Measurements from ENCODE around the gene KCNK7. TPM values are rescaled to one million over a fixed set of nuclear protein-coding genes. Genes with fewer than 3 reads are reported as not detected.

The KCNK7 gene
- total and polyA plus RNA-seq, 7 donors, result 0.54 to 1.4 (median 0.71) TPM; not detected in 4

DNA sequence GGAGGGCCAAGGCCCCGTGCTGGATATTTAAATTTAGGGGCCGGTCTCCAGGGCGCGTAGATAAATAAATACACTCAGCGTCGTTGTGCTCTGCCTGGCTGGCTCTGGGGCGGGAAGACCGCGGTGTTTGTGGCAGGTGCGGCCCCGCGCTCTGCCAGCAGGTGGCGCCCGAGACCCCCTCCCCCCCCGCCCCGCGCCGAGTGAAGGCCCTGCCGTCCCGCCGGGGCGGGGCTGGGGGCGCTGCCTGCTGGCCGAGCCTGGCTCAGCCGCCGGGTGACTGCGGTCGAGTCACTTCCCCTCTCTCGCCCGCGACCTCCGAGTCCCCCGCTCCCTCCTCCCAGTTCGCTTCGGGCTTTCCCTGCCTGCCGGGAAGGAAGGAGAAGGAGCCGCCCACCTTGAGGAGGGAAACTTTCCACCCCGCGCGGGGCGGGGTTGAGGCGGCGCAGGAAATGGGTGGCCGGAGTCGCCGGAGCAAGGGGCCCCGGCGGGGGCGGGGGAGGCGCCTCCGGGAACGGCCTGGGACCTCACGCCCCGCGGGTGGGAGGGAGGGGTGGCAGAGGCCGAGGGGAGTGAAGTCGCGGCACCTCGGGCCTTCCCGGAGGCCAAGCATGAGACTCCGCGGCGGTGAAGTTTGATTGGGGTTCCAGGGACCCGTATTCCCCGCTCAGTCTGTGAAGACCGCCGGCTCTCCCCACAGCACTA is 21.3 kb downstream of the KCNK7 start:
- Histone ChIP-seq H3K36me3 (peaks cover under 1 to 13% (median 3%) of the 10 kb centered on the region in 4 donors), H3K27me3 (no peaks in the 10 kb centered on the region), H3K4me1 (peaks cover 0 to 75% (median 68%) of the 10 kb centered on the region in 4 donors), H3K27ac (peak overlapping the region; percentile 91 to 98 (median 98)), H3K9me3 (no peaks in the 10 kb centered on the region), H3K4me3 (peak overlapping the region; percentile 51 to 99 (median 87))
- peak; percentile 96 for DNase-seq
- TF ChIP-seq POLR2AphosphoS5 (IDR thresholded peaks at IDR 0.05) (peak; percentile 34 to 84 (median 56)), POLR2A (IDR thresholded peaks at IDR 0.05) (peak in 1 of 2 donors; percentile 34), EP300 (IDR thresholded peaks at IDR 0.05) (no peak)
- TF ChIP-seq, protein P1, sequence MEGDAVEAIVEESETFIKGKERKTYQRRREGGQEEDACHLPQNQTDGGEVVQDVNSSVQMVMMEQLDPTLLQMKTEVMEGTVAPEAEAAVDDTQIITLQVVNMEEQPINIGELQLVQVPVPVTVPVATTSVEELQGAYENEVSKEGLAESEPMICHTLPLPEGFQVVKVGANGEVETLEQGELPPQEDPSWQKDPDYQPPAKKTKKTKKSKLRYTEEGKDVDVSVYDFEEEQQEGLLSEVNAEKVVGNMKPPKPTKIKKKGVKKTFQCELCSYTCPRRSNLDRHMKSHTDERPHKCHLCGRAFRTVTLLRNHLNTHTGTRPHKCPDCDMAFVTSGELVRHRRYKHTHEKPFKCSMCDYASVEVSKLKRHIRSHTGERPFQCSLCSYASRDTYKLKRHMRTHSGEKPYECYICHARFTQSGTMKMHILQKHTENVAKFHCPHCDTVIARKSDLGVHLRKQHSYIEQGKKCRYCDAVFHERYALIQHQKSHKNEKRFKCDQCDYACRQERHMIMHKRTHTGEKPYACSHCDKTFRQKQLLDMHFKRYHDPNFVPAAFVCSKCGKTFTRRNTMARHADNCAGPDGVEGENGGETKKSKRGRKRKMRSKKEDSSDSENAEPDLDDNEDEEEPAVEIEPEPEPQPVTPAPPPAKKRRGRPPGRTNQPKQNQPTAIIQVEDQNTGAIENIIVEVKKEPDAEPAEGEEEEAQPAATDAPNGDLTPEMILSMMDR (IDR thresholded peaks at IDR 0.05), result peak; percentile 50 to 98 (median 63)
- intact Hi-C loops (cut with DNase I), result loop anchor here (5.0 kb wide), 2 partner anchors 152 to 283 kb away; partner anchors contain the start of genes CFL1 and NEAT1
- WGBS, 2 donors, result 0 to 1% methylated on average over 67 of the region's 67 CpGs

DNA sequence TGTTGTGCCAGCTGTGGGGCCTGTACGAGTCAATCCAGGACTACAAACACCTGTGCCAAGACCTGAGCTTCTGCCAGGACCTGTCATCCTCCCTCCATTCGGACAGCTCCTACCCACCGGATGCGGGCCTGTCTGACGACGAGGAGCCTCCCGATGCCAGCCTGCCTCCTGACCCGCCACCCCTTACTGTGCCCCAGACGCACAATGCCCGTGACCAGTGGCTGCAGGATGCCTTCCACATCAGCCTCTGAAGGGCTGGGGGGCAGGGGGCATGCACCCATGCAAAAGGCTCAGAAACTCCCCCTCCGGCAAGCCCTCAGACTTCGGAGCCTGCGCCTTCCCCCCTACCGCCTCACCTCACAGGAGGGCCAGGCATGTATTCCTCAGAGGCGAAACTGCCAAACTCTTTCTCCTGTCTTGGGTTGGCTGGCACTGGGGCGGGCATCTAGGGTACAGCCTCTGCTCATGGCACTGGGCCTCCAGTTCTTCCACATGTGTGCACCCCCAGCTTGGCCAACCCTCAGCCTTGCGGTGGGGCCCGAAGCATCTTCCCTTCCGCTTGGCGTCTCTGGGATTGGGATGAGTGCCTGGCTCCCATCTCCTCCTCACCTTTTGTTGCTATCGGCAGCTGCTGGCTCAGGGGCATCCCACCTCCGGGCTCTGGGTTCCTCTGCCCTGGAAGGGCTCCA is 22.1 kb downstream of the KCNK7 start:
- Histone ChIP-seq H3K9me3 (no peaks in the 10 kb centered on the region), H3K27me3 (no peaks in the 10 kb centered on the region), H3K36me3 (peaks cover 0 to 7% (median 0%) of the 10 kb centered on the region in 4 donors), H3K27ac (peak overlapping the region; percentile 91 to 98 (median 98)), H3K4me3 (peak overlapping the region; percentile 51 to 99 (median 87)), H3K4me1 (peaks cover 0 to 75% (median 68%) of the 10 kb centered on the region in 4 donors)
- intact Hi-C loops (cut with DNase I), result loop anchor here (2.0 to 5.0 kb wide), 4 partner anchors 15 to 284 kb away; partner anchors contain the start of genes CFL1, LTBP3, MAP3K11 and NEAT1
- TF ChIP-seq POLR2AphosphoS5 (IDR thresholded peaks at IDR 0.05) (no peak), POLR2A (IDR thresholded peaks at IDR 0.05) (no peak), EP300 (IDR thresholded peaks at IDR 0.05) (no peak)
- TF ChIP-seq, protein P1 (IDR thresholded peaks at IDR 0.05), result no peak
- DNase-seq, result peak; percentile 83
- 34 to 42% methylated on average over 22 of the region's 22 CpGs for WGBS, 2 donors

DNA sequence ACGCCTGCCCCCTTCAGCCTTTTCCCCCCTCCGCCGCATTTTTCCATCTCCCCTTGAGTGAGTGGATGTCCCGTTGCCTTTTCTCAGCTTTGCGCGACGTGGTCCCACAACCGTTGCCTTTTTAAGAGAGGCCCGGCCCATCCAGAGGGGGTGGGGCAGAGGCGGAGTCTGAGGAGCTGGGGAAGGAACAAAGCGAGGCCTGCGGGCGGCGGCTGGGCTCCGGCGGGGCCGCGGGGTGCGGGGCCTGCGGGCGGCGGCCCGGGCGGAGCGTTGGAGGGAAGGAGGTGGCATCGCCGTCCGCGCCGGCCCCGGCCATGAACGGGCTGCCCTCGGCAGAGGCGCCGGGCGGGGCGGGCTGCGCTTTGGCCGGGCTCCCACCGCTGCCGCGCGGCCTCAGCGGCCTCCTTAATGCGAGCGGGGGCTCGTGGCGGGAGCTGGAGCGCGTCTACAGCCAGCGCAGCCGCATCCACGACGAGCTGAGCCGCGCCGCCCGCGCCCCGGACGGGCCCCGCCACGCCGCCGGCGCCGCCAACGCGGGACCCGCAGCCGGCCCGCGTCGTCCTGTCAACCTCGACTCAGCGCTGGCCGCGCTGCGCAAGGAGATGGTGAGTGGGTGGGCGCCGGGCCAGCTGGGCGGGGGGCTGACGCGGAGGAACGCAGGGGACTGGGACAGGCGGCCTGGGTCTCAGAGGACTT is 23.1 kb downstream of the KCNK7 start, which contains the start of gene FAM89B:
Gene FAM89B (plus strand): TSS at position 183 of the 696 bp plus-strand sequence. CDS start 132 bp downstream, at position 315.
- Histone ChIP-seq H3K27ac (peak within 1 kb of the TSS; percentile 91 to 98 (median 98)), H3K27me3 (no peaks in the 10 kb centered on the region), H3K36me3 (peaks cover 0 to 5% (median 0%) of the 10 kb centered on the region in 4 donors), H3K4me3 (peak within 1 kb of the TSS; percentile 51 to 99 (median 87)), H3K4me1 (peaks cover 0 to 75% (median 68%) of the 10 kb centered on the region in 4 donors), H3K9me3 (no peaks in the 10 kb centered on the region)
- peak; percentile 97 for DNase-seq
- TF ChIP-seq POLR2A (IDR thresholded peaks at IDR 0.05) (no peak), POLR2AphosphoS5 (IDR thresholded peaks at IDR 0.05) (peak; percentile 46 to 72 (median 60))
- intact Hi-C loops (cut with DNase I), result loop anchor here (1.0 to 5.0 kb wide), 5 partner anchors 14 to 285 kb away; partner anchors contain the start of genes CFL1, LTBP3, MAP3K11 and NEAT1
- WGBS, 2 donors, result 0% methylated on average over 86 of the region's 86 CpGs

DNA sequence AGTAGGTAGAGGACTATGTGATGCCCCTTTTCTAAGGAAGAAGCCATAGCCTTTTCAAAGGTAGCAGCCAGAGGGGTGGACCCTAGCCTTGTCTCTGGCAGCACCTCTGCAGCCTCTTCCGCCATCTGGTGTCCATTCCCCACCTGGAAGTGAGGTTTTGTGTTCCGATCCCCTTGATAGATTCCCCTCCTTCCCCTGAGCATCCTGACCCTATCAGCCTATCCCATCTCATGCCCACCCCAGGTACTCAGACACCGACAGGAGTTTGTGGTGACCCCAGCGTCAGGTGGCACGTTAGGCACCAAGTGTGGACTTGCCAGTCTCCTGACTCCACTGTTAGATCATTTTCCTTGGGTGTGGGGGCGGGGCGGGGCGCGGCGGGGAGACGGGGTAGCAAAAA is 23.7 kb downstream of the KCNK7 start:
- intact Hi-C loops (cut with DNase I), result loop anchor here (1.0 to 5.0 kb wide), 5 partner anchors 13 to 285 kb away; partner anchors contain the start of genes CFL1, LTBP3, MAP3K11 and NEAT1
- Histone ChIP-seq H3K9me3 (no peaks in the 10 kb centered on the region), H3K4me3 (peak overlapping the region; percentile 51 to 99 (median 87)), H3K27me3 (no peaks in the 10 kb centered on the region), H3K27ac (peak overlapping the region; percentile 91 to 98 (median 98)), H3K4me1 (peaks cover 0 to 75% (median 65%) of the 10 kb centered on the region in 4 donors), H3K36me3 (peaks cover 0 to 6% (median 0%) of the 10 kb centered on the region in 4 donors)
- WGBS, 2 donors, result 4 to 10% methylated on average over 11 of the region's 11 CpGs
- TF ChIP-seq, protein P1 (IDR thresholded peaks at IDR 0.05), result peak; percentile 35 to 46 (median 40)
- no peak for TF ChIP-seq EP300 (IDR thresholded peaks at IDR 0.05)
- DNase-seq, result no peak
